ENCODE results near the gene PDE3A.

DNA sequence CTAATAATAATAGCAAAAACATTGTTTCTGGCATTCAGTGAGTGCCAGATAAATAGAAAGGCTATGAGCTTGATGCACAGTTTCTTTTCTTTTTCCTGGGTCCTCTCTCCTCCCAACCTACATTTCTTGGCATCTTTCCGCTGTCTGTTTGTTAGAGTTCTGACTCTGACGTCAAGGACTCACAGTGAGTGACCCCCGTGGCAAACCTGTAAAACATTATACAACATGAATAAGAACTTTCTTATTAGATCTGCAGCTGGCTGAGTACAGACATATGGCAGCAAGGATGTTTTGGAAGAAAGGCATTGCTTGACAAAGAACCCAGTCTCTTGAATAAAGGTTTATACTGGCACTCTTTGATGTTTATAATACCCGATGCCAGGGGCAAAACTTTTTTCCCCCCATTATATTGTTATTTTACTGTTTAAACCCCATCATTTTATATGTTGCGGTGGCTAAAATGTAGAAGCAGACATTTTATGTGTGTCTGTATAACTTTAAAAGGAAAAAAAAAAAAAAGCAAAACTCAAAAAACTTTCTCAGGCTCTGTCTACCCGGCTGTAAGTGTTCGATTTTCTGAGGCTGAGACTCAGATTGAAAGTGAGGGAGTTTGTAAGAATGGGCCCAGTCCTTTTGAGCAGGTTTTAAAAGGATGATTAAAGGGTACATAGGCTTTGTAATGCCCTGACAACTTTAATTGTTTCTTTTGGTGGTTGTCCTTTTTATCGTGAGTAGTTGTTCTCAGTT, 159.3 kb downstream of the PDE3A start:
- TF ChIP-seq EZH2 (IDR thresholded peaks at IDR 0.05) (no peak), POLR2AphosphoS5 (IDR thresholded peaks at IDR 0.05; ENCODE audit: borderline replicate concordance, low read depth, low read length) (no peak)

Data from SK-N-MC (cell line).